Neural progenitor cell (in vitro differentiated cells): ENCODE measurements around the gene AMMECR1. TPM values are rescaled to one million over a fixed set of nuclear protein-coding genes. Genes with fewer than 3 reads are reported as not detected.
"Not testable (repeated sequence)": the region's sequence is repeated elsewhere in the genome, so short reads cannot be mapped to it uniquely, and the experiment has no call there.

ENCODE experiments used
- DNase-seq: peaks from one replicate; pipeline ENCODE4 v3.0.0-alpha.2; 2016; ENCODE audit warnings: low spot score
- H2AFZ ChIP-seq: fragments of 200-600 bp; sonication (generic); replicated peaks from 2 replicates; pipeline ENCODE4 v1.6.1; 2016; ENCODE audit warnings: antibody characterized with exemption
- H3F3A ChIP-seq: fragments of 200-600 bp; sonication (generic); 2 replicates; pipeline ENCODE4 v1.6.1; 2016; ENCODE audit warnings: antibody characterized with exemption, low read depth
- H3K27ac ChIP-seq: fragments of 200-600 bp; sonication (generic); 2 replicates; pipeline ENCODE4 v1.5.1; 2016; ENCODE audit warnings: mild to moderate bottlenecking
- H3K27me3 ChIP-seq: fragments of 200-600 bp; sonication (generic); 2 replicates; pipeline ENCODE4 v1.6.1; 2016; ENCODE audit warnings: mild to moderate bottlenecking, moderate library complexity
- H3K36me3 ChIP-seq: fragments of 200-600 bp; sonication (generic); 2 replicates; pipeline ENCODE4 v1.5.1; 2016
- H3K4me1 ChIP-seq: fragments of 200-600 bp; sonication (generic); 2 replicates; pipeline ENCODE4 v1.6.1; 2016; ENCODE audit warnings: mixed run types
- H3K4me2 ChIP-seq: fragments of 200-600 bp; sonication (generic); 2 replicates; pipeline ENCODE4 v1.6.1; 2016
- H3K4me3 ChIP-seq: fragments of 200-600 bp; sonication (generic); 2 replicates; pipeline ENCODE4 v1.5.1; 2016
- H3K79me2 ChIP-seq: fragments of 200-600 bp; sonication (generic); 2 replicates; pipeline ENCODE4 v1.6.1; 2016; ENCODE audit warnings: low read depth
- H3K9ac ChIP-seq: fragments of 200-600 bp; sonication (generic); 2 replicates; pipeline ENCODE4 v1.6.1; 2016
- H3K9me3 ChIP-seq: fragments of 200-600 bp; sonication (generic); 2 replicates; pipeline ENCODE4 v1.5.1; 2016; ENCODE audit warnings: low read depth
- H4K20me1 ChIP-seq: fragments of 200-600 bp; sonication (generic); 2 replicates; pipeline ENCODE4 v1.6.1; 2016; ENCODE audit warnings: low read depth
- H3K27ac Mint-ChIP-seq: 3 replicates; pipeline ENCODE4 v1.8.0; 2021; ENCODE audit warnings: mixed read lengths
- H3K27me3 Mint-ChIP-seq: 2 replicates; pipeline ENCODE4 v1.8.0; 2022; ENCODE audit warnings: low read depth, mild to moderate bottlenecking, inconsistent platforms, moderate library complexity, mixed read lengths; ENCODE audit not compliant: insufficient read depth
- H3K36me3 Mint-ChIP-seq: 3 replicates; pipeline ENCODE4 v1.8.0; 2021; ENCODE audit warnings: mixed read lengths
- H3K4me1 Mint-ChIP-seq: 3 replicates; pipeline ENCODE4 v1.8.0; 2021; ENCODE audit warnings: mixed read lengths
- H3K4me3 Mint-ChIP-seq: 3 replicates; pipeline ENCODE4 v1.8.0; 2021; ENCODE audit warnings: mild to moderate bottlenecking, moderate library complexity, mixed read lengths
- H3K9me3 Mint-ChIP-seq: 3 replicates; pipeline ENCODE4 v1.8.0; 2020; ENCODE audit warnings: mixed read lengths
- EZH2 ChIP-seq: fragments of 200-600 bp; sonication (generic); IDR thresholded peaks from 2 replicates; pipeline ENCODE4 v1.6.1; 2017; ENCODE audit warnings: antibody characterized with exemption, mild to moderate bottlenecking, moderate library complexity
- EZH2phosphoT487 ChIP-seq: fragments of 200-600 bp; sonication (generic); IDR thresholded peaks from 2 replicates; pipeline ENCODE4 v1.6.1; 2017; ENCODE audit warnings: antibody characterized with exemption
- total RNA-seq: library from RNA; depleted of rRNA; stranded (reverse); fragments of >200 nt; gene quantifications from 2 replicates; pipeline ENCODE4 v1.2.3, GENCODE V29; 2015; ENCODE audit warnings: low replicate concordance
- TF ChIP-seq, protein P1 (sequence below): fragments of 200-600 bp; sonication (generic); IDR thresholded peaks from 2 replicates; pipeline ENCODE4 v1.5.1; 2017; ENCODE audit warnings: antibody characterized with exemption, mild to moderate bottlenecking

Gene AMMECR1
- total RNA-seq, 1 donor from 2014 or later = 20.3 TPM

DNA sequence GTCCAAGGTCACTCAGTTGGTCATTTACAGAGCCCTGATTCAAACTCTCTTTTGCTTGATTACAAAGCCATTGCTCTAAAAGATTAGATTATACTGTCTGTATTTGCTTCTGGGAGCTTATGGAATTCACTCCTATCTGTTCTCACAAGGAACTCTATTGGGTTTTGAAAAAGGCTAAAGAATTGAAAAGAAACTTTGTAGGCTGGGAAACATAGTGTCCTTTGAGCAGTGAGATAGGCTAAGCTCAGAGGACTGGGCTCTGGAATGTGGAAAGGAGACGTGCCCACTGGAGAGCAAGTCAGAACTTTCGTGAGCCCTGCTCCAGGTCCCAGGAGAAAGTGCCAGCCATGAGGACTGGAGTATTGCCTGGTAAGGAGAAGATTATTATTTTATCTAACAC lies 40.7 kb upstream of the AMMECR1 start, which contains the start of gene RTL9:
TSS of gene RTL9 (plus strand) at position 301 of the 400 bp plus-strand sequence. CDS start 91,770 bp downstream, outside the sequence.
- no peak within 1 kb of the TSS for H3K4me3 ChIP-seq
- Mint-ChIP-seq H3K9me3 (peaks cover 4% of the 10 kb centered on the region), H3K27me3 (peaks cover 3% of the 10 kb centered on the region), H3K36me3 (no peaks in the 10 kb centered on the region), H3K27ac (no peak within 1 kb of the TSS), H3K4me3 (no peak within 1 kb of the TSS), H3K4me1 (no peaks in the 10 kb centered on the region)
- H3K9ac ChIP-seq = no peak within 1 kb of the TSS
- H3K27ac ChIP-seq = no peak within 1 kb of the TSS
- H3K79me2 ChIP-seq = no peaks in the 10 kb centered on the region
- no peak within 1 kb of the TSS for H2AFZ ChIP-seq
- TF ChIP-seq EZH2phosphoT487 = no peak
- no peak for TF ChIP-seq EZH2
- no peaks in the 10 kb centered on the region for H3K27me3 ChIP-seq
- no peaks in the 10 kb centered on the region for H3K9me3 ChIP-seq
- no peaks in the 10 kb centered on the region for H3K4me1 ChIP-seq
- no peaks in the 10 kb centered on the region for H4K20me1 ChIP-seq
- no peak within 1 kb of the TSS for H3K4me2 ChIP-seq
- no peaks in the 10 kb centered on the region for H3K36me3 ChIP-seq
- DNase-seq = no peak
- no peaks in the 10 kb centered on the region for H3F3A ChIP-seq

DNA sequence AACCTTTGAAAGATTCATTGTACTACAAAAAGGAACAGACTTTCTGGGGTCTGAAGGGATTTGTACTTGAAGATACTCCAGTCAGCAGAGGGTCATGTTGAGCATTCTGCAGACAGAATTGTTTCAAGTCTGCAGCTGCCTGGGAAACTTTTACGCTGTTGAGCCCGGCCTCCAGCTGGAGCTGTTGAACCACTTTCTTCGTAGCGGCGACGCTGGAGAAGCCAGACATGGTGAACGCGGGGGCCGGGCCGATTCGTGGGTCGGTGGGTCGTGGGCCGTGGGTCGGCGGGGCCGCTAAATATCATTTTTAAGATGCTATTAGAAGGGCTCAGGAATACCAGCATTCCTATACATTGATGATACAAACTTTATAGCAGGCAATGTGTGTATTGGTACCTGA lies 28.8 kb upstream of the AMMECR1 start:
- H3K4me3 Mint-ChIP-seq = no peak overlapping the region
- Histone ChIP-seq H4K20me1 (no peaks in the 10 kb centered on the region), H3K9me3 (no peaks in the 10 kb centered on the region), H3K27me3 (no peaks in the 10 kb centered on the region), H3K79me2 (no peaks in the 10 kb centered on the region), H3K27ac (no peak overlapping the region), H2AFZ (no peak overlapping the region), H3K9ac (no peak overlapping the region), H3K4me3 (no peak overlapping the region), H3F3A (no peaks in the 10 kb centered on the region), H3K4me1 (no peaks in the 10 kb centered on the region), H3K36me3 (no peaks in the 10 kb centered on the region), H3K4me2 (no peak overlapping the region)
- H3K4me1 Mint-ChIP-seq = no peaks in the 10 kb centered on the region
- H3K36me3 Mint-ChIP-seq = no peaks in the 10 kb centered on the region
- peaks cover 2% of the 10 kb centered on the region for H3K27me3 Mint-ChIP-seq
- DNase-seq = peak; percentile 20
- TF ChIP-seq EZH2phosphoT487 (no peak), EZH2 (no peak)
- TF ChIP-seq, protein P1, sequence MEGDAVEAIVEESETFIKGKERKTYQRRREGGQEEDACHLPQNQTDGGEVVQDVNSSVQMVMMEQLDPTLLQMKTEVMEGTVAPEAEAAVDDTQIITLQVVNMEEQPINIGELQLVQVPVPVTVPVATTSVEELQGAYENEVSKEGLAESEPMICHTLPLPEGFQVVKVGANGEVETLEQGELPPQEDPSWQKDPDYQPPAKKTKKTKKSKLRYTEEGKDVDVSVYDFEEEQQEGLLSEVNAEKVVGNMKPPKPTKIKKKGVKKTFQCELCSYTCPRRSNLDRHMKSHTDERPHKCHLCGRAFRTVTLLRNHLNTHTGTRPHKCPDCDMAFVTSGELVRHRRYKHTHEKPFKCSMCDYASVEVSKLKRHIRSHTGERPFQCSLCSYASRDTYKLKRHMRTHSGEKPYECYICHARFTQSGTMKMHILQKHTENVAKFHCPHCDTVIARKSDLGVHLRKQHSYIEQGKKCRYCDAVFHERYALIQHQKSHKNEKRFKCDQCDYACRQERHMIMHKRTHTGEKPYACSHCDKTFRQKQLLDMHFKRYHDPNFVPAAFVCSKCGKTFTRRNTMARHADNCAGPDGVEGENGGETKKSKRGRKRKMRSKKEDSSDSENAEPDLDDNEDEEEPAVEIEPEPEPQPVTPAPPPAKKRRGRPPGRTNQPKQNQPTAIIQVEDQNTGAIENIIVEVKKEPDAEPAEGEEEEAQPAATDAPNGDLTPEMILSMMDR = no peak
- H3K9me3 Mint-ChIP-seq = peaks cover 2% of the 10 kb centered on the region
- H3K27ac Mint-ChIP-seq = no peak overlapping the region

DNA sequence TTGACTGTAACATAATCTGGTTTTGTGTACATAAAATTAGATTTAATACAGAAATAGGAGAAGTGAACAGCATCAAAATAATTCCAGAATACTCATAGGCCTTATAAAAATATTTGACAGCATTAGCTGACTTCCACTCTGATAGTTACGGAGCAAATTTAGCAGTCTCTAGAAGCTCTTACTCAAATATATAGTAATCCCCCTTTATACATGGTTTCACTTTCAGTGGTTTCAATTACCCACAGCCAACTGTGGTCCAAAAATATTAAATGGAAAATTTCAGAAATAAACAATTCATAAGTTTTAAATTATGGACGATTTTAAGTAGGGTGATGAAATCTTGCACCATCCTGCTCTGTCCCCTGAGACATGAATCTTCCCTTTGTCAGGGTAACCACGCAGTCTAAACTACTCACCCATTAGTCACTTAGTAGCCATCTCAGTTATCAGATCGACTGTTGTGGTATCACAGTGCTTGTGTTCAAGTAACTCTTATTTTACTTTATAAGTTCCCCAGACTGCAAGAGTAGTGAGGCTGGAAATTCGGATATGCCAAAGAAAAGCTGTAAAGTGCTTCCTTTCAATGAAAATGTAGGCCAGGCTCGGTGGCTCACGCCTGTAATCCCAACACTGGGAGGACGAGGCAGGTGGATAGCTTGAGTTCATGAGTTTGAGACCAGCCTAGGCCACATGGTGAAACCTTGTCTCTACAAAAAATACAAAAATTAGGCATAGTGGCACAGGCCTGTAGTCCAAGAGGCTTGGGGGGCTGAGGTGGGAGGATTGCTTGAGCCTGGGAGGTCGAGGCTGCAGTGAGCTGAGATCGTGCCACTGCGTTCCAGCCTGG lies 23.5 kb upstream of the AMMECR1 start:
- no peak for DNase-seq
- no peaks in the 10 kb centered on the region for H3K4me1 ChIP-seq
- peaks cover 2% of the 10 kb centered on the region for H3K9me3 Mint-ChIP-seq
- no peaks in the 10 kb centered on the region for H3F3A ChIP-seq
- no peaks in the 10 kb centered on the region for H3K4me1 Mint-ChIP-seq
- no peaks in the 10 kb centered on the region for H3K27me3 ChIP-seq
- no peak overlapping the region for H3K4me2 ChIP-seq
- peaks cover 2% of the 10 kb centered on the region for H3K27me3 Mint-ChIP-seq
- H2AFZ ChIP-seq = no peak overlapping the region
- H3K9me3 ChIP-seq = no peaks in the 10 kb centered on the region
- no peak overlapping the region for H3K4me3 ChIP-seq
- H3K27ac Mint-ChIP-seq = no peak overlapping the region
- no peaks in the 10 kb centered on the region for H3K79me2 ChIP-seq
- H4K20me1 ChIP-seq = no peaks in the 10 kb centered on the region
- no peak overlapping the region for H3K27ac ChIP-seq
- no peaks in the 10 kb centered on the region for H3K36me3 ChIP-seq
- no peak for TF ChIP-seq EZH2phosphoT487
- TF ChIP-seq, protein P1 = no peak
- TF ChIP-seq EZH2 = no peak
- no peak overlapping the region for H3K9ac ChIP-seq
- H3K4me3 Mint-ChIP-seq = no peak overlapping the region
- no peaks in the 10 kb centered on the region for H3K36me3 Mint-ChIP-seq

DNA sequence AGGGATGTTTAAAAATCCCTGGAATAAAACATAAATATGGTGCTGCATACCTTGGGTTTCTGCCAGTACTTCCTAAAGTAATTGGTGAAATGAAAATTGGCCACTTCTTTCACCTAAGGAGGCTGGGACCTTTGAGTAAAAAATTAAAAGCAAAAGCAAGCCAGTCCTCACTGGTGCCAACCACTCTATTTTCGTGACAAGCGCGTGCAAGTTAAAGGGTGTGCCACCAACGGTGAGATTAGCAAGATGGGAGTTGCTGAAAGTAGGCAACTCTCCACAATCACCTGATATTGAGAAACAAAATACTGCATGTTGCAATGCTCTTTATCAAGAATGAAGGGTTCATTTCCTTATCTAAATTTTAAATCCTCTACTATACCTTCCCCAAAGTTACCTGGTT lies 21.1 kb upstream of the AMMECR1 start:
- Mint-ChIP-seq H3K27me3 (peaks cover 2% of the 10 kb centered on the region), H3K27ac (no peak overlapping the region), H3K4me1 (no peaks in the 10 kb centered on the region), H3K4me3 (no peak overlapping the region), H3K9me3 (peaks cover 2% of the 10 kb centered on the region), H3K36me3 (no peaks in the 10 kb centered on the region)
- Histone ChIP-seq H3F3A (no peaks in the 10 kb centered on the region), H3K27ac (no peak overlapping the region), H3K36me3 (no peaks in the 10 kb centered on the region), H3K4me2 (no peak overlapping the region), H3K4me3 (no peak overlapping the region), H3K79me2 (no peaks in the 10 kb centered on the region), H3K9ac (no peak overlapping the region), H3K9me3 (no peaks in the 10 kb centered on the region), H3K4me1 (no peaks in the 10 kb centered on the region), H4K20me1 (no peaks in the 10 kb centered on the region), H2AFZ (no peak overlapping the region), H3K27me3 (no peaks in the 10 kb centered on the region)
- TF ChIP-seq EZH2phosphoT487 = no peak
- TF ChIP-seq, protein P1 = no peak
- no peak for TF ChIP-seq EZH2
- DNase-seq = no peak

DNA sequence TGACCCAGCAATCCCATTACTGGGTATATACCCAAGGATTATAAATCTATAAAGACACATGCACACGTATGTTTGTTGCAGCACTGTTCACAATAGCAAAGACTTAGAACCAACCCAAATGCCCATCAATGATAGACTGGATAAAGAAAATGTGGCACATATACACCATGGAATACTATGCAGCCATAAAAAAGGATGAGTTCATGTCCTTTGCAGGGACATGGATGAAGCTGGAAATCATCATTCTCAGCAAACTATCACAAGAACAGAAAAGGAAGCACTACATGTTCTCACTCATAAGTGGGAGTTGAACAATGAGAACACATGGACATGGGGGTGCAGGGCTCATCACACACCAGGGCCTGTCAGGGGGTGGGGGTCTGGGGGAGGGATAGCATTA lies 15.6 kb upstream of the AMMECR1 start:
- not testable (repeated sequence) for H3K9ac ChIP-seq, H3K27ac ChIP-seq, H3K27ac Mint-ChIP-seq, H3K4me1 Mint-ChIP-seq, H3K79me2 ChIP-seq, H3K27me3 Mint-ChIP-seq, H3K4me3 ChIP-seq, H2AFZ ChIP-seq, H3K9me3 Mint-ChIP-seq, H3K36me3 ChIP-seq, H3K36me3 Mint-ChIP-seq, DNase-seq, H4K20me1 ChIP-seq, H3K27me3 ChIP-seq, H3K4me3 Mint-ChIP-seq, H3F3A ChIP-seq, H3K4me1 ChIP-seq, H3K4me2 ChIP-seq, H3K9me3 ChIP-seq
